Breast epithelium (tissue), 3 donors: Measurements from ENCODE around the gene CKLF.

ENCODE experiments used
- CTCF ChIP-seq, 3 donors: fragments of 450-650 bp; IDR thresholded peaks; one replicate each; pipeline ENCODE4 v1.5.1; 2016 to 2017; ENCODE audit warnings: antibody characterized with exemption in 3 of 3, mild to moderate bottlenecking in 3 of 3, moderate library complexity in 3 of 3
- POLR2A ChIP-seq: fragments of 450-650 bp; IDR thresholded peaks from one replicate; pipeline ENCODE4 v1.6.1; 2016; ENCODE audit warnings: antibody characterized with exemption, mild to moderate bottlenecking, moderate library complexity
- POLR2AphosphoS5 ChIP-seq, 3 donors: sonication (generic); formaldehyde crosslinking; IDR thresholded peaks; one replicate each; pipeline ENCODE4 v1.6.1; 2017; ENCODE audit warnings: antibody characterized with exemption in 3 of 3

GRCh38 chr16:66548868-66549267 is 3.5 kb upstream of the CKLF start:
- TF ChIP-seq CTCF (IDR thresholded peaks at IDR 0.05) (no peak), POLR2AphosphoS5 (IDR thresholded peaks at IDR 0.05) (no peak), POLR2A (no peak)
